Measurements from ENCODE around the gene CTIF. TPM values are rescaled to one million over a fixed set of nuclear protein-coding genes. Genes with fewer than 3 reads are reported as not detected.

CTIF gene
- total RNA-seq, 1 experiment from 2014 or later, result 19.8 TPM

DNA sequence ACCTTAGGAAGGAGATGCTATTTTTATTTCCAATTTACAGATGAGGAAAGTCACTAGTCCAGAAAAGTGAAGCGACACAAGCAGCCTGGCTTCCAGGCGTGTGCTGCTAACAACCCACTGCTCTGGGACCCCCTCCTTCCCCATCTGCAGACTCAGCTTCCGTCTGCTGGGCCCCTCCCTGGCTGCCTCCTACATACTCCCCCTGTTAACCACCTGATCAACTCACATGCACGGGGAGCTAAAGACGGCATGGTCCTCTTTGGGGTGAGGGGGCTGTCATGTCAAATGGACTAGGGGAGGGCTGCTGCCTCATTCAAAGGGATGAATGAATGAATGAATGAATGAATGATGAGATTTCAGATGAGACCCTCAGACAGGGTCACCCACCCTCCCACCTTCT is 184.2 kb downstream of the CTIF start:
- DNase-seq (ENCODE audit: low read depth), result no peak

DNA sequence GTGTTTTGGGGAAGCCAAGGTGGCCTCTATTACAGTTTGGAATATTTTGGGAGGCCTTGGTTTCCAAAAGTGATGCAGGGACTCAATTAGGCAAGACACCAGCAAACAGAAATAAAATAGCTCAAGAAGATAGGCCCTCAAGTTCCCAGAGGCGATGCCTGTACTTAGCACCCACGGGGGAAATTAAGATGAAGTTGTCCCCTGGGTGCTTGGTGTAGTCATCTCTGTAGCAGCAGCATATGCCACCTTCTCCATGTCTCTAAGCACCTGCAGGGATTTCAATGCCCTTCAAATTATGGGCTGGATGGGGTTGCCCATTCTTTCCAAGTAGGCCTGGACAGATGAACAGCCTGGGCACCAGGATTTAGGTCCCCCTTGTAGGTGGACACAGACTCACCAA is 185.0 kb downstream of the CTIF start:
- no peak for DNase-seq (ENCODE audit: low read depth)

DNA sequence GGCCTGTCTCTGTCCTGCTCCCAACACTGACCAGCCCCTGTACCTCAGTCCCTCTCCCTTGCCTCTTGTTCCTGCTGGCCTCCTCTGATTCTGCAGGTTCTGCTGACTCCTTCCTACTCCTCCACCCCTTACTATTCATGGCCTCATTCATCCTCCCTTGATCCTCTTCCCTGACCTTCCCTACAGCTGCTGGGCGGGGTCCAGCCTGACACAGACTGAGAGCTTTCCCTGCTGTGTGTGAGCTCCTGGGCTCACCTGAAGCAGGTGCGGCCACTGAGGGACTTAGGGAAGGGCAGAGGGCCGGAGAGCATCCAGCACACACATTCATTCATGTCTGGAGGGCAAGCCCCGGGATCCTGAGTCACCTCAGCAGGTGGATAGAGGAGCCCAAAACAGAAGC is 185.6 kb downstream of the CTIF start:
- DNase-seq (ENCODE audit: low read depth), result no peak

DNA sequence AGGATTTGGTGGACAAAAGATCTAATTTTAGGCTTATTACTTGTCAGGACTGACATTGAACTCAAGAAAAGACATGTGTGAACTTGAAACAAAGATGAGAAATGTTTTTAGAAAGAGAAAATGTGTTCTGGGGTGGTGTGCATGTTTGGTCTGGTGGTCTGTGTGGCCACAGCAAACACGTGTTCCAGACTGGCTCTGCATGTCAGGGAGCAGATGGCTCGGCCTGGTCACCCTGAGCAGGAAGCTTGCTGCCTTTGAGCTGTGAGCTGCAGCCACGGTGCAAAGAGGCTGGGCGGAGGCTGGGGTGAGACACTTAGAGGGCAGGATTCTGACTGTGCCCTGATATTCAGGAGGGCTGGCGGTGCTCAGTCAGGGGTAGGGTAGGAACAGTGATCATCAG is 186.1 kb downstream of the CTIF start:
- no peak for DNase-seq (ENCODE audit: low read depth)

DNA sequence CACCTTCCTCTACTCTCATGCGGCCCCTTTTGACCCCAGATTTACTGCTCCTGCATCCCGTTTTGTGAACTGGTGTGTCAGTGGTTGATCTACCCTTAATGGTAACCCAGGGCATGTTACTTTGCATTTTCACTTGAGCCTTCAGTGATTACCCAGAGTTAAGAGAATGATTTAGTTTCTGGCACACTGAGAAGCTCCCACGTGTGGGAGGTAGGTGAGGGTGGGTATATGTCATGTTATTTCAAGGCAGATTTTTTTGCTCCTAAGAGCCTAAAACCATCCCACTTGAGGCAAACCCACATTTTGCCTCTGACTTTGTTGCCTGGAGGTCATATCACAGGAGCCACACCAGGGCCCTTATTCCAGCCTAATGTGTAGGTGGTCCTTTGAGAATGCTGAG is 186.7 kb downstream of the CTIF start:
- no peak for DNase-seq (ENCODE audit: low read depth)

DNA sequence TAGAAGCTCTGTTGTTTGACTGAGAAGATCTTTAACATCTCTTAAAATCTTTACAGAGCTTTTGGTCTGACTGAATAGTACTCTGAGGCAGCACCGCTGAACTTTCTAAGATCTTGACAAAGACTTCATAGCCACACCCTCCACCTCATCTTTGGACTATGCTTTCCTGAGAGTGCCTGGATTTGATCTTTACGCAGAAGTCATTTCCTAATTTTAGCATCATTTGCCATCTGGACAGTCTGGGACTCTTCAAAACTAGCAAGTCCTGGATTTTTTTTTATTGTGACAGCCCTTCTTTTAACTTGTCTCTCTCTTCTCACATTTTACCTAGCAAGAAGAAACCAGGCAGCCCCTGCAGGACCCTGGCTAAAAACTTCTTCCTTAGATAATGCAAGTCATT is 188.8 kb downstream of the CTIF start:
- DNase-seq (ENCODE audit: low read depth), result peak; percentile 44

DNA sequence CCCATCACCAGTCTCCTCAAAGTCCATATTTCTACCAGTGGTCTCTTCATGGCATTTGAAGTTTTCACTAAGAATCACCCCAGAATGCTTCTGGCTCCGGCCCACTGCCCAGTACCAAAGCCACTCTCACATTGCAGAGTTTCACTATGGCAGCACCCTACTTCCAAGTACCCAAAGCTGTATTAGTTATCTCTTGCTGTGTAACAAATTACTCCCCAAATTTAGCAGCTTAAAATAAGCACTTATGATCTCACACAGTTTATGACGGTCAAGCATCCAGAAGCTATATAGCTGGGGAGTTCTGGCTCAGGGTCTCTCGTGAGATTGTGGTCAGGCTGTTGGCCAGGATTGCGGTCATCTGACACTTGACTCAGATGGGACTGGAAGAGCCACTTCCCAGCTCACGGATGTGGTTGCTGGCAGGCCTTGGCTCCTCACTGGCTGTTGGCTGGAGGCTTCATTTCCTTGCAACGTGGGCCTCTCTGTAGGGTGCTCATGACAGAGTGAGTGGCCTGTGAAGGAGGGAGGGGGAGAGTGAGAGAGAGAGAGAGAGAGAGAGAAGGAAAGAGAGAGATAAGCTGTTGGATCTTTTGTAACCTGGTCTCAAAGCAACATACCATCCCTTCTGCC is 189.5 kb downstream of the CTIF start:
- peak; percentile 99 for DNase-seq (ENCODE audit: low read depth)

DNA sequence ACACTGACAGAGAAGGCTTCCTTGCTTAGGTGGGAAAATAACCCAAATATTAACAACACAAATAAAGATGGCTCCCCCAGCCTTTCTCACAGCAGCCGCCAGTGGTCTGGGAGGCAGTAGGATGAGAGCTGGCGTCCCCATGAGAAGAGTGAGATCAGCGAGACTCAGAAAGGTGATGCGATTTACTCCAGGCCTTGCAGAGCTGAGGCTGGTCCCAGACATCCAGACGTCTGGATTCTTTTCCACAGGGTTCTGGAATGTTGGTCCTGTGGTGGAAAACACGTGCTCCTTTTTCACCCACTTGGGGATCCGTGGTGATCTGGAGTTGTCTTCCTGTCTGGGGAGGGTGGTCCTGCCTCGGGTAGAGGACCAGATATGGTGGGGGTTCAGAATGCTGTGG is 190.6 kb downstream of the CTIF start:
- no peak for DNase-seq (ENCODE audit: low read depth)

DNA sequence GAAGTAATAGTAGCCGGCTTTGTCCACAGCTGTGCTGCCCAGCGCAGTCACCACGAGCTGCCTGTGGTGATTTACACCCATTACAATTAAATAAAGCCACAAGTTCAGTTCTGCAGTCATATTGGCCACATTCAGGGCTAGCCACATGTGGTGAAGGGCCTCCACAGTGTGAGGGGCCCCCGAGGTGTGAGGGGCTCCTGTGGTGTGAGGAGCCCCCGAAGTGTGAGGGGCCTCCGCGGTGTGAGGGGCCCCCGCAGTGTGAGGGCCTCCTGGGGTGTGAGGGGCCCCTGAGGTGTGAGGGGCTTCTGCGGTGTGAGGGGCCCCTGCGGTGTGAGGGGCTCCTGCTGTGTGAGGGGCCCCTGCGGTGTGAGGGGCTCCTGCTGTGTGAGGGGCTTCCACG is 191.2 kb downstream of the CTIF start:
- DNase-seq (ENCODE audit: low read depth), result no peak

DNA sequence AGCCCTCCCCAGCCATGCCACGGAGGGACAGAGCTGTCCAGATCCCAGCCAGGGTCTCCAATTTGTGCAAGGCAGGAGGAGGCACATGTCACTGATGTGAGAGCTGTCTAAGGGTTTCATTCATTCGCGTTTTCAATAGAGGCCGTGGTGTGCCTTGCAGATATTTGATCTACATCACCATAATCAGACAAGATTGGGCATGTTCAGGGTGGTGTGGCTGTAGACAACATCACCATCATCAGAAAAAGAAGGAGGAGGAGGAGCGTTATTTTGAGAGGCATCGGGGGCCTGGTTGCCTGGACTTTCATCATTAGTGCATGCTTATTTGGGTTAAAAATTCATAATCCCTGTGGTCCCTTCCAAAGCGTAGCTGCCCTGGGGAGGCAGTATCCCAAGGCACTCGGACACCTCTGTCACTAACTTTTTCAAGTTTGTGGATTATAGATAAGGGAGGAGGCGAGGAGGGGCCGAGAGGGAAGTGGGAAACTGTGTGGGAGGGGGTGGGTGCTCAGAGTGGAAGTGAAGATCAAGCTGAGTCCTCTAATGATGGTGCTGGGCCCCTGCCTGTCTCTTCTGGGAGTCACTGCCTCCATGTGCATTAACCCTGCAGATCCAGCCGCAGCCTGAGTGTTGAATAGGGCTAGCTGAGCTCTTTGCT is 194.1 kb downstream of the CTIF start:
- no peak for DNase-seq (ENCODE audit: low read depth)

DNA sequence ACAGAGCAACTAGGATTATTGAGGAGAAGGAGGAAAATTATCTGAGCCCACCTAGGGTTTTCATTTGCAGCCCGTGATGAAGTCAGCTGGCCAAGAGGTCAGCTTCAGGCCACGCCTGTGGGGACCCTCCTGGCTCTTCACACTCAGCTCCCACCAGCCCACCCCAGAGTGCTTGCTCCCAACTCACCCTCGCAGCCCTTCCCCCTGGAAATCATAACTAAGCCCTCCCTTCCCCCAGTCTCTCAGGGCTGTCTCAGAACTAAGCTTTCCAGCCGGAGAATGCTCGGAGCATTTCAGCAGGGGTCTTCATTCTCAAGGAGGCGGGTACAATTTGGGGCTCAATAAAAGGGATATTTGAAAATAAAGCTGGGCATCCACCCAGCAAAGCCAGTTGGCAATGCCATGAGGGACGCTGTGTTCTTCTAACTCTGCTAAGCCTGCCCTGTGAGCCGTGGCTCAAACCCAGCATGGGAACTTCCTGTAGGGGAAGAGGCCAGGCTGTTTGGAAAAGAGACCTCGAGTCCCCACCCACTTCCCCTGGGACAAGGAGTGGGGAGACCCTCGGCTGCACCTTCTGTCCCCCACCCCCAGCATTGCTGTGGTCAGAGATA is 194.9 kb downstream of the CTIF start:
- no peak for DNase-seq (ENCODE audit: low read depth)

DNA sequence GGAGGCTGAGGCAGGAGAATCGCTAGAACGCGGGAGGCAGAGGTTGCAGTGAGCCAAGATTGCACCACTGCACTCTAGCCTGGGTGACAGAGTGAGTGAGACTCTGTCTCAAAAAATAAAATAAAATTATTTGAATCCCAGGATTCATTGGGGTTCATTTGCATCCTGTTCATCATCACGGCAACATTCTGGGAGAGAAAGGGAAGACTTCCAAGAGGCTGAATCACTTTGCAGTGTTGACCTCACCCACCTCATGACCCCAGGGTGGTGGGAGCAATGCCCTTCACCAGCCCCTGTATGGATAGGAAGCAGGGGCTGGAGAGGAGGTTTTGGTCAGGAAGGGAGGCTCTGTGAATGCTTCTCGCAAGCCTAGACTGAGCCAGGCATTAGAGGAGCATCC is 195.6 kb downstream of the CTIF start:
- no peak for DNase-seq (ENCODE audit: low read depth)

DNA sequence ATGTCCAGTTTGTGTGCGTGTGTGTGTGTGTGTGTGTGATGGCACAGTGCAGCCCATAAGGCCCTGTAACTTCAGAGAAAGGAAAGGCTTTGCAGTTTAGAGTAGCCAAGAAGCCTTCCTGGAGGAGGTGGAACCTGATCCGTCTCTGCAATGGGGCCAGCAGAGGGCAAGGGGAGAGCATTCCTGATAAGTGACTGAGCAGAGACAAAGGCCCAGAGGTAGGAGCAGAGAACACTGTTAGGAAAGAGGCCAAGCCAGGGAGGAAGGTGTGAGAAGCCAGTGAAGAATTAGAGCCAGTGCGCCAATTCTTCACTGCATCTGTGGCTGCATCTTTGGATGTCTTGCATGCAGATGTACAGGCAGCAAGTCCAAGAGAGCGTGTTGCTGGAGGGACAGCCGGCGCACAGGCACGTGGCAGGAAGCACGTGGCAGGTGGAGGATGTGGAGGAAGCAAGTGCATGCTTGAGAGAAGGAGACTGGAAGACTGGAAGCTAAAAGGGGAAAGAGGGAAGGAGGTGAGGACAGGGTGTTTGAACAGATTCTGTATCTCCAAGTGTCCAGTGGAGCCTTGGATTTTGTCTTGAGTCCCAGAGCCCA is 196.3 kb downstream of the CTIF start:
- peak; percentile 76 for DNase-seq (ENCODE audit: low read depth)

DNA sequence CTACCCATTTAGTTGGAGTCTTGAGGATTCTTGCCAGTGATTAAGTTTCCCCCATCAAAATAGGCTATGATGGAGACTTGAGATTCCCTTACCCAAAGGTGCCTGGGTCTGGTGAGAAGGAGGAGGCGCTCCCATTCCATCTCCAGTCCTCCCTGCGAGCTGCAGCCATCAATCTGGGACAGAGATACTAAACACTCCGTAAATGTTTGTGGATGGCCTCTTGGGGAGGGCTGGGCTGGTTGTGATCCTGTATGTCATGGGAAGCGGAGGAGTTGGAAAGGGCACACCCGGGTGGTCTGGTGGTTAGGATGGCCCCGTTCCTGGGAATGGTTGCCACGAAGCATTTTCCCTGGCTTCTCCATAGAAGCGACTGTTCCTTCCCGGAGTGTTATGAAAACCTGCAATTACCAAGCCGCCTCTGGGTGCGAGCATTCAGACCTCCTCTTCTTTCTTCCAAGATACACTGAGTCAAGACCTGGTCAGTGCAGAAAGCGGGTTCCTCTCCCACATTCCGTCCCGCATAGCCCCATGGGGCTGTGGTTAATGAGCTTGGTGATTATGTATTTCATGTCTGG is 196.9 kb downstream of the CTIF start:
- no peak for DNase-seq (ENCODE audit: low read depth)

DNA sequence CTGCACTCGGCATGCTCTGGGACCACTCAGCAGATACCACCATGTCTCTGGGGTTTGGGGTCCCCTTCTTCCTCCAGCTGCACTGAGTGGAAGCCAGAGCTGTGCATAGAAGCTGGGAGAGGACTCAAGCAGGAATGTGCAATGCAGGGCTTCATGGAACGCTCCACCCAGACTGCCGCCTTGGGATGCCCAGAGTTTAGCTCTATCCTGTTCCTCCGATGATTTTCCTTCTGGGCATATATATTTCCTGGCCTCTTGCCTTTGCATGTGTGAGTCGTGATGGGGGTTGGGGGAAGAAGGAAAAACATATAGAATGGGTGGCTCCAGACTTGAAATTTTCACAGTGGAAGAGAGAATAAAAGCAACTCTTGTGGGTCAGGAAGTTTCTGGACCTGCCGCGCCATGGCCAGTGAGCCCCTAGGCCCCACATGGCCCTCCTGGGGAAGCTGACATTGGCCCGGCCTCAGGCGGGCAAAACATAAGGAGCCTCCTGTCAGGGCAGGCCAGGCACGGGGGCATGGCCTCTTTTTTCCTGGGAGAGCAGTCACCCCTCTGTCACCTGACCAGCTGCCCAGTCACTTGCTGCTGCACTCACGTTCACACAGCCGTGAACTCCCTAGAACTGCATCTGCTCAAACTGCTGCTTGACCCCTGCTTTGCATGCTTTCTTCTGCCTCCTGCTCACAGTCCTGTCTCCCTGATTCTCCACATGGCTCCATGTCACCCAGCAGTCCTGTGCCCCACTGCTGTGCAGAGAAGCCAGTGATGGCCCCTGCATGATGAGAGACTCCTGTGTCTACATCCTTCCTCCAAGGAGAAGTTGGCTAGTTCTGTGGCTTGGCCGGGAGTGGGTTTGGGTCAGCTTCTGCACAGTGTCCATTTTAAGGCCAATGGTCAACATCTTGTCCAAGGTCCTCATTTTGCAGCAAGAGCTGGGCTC is 197.8 kb downstream of the CTIF start:
- no peak for DNase-seq (ENCODE audit: low read depth)

DNA sequence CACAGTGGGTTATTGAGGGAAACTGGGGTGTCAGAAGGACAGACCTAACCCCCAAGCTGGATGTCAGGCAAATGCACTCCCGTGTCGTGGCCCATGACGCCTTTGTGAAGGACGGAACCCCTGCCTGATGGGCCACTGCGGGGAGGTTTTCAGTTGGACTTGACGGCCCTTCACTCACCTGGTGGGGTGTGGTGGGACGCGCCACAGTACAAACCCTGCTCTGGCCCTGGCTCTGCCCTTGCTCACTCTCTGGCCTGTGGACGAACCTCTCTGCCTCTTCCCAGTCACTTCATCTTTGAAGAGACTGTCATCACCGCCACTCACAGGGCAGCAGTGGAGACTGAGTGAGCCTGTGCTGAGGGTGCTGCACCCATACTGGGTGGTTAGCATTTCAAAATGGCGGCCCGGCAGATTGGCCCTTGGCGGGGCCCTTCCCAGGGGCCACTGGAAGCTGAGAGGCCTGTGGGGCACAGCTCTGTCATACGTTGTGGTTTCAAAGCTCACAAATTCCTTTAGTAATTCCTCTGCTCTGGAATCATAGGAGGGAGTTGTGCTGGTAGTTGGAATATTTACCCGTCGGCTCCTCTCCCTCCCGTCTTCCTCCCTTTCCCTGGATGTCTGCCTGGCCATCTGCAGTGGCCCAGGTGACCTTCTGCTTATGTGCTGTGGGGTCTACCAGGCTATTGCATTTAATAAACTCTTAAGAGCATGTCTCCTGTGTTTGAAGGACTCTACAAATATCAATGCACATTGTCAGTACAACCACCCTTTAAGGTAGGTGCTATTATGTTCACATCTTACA is 200.6 kb downstream of the CTIF start:
- DNase-seq (ENCODE audit: low read depth), result no peak

DNA sequence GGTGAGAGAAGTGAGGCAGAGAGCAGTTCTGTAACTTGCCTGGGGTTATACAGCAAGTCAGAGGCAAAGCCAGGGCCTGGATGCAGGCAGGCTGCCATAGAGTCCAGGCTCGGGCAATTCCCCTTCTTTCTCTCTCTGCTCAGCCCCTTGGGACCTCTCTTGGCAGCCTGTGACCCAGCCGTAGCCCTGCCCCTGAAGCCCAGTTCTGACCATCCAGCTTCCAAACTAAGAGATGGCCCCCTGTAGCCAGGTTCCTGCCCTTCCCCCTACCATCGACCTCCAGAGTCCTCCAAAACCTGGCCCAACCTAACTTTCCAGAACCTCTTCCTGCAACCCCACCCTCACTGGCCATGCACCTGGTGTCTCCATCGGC is 201.2 kb downstream of the CTIF start:
- DNase-seq (ENCODE audit: low read depth), result no peak

DNA sequence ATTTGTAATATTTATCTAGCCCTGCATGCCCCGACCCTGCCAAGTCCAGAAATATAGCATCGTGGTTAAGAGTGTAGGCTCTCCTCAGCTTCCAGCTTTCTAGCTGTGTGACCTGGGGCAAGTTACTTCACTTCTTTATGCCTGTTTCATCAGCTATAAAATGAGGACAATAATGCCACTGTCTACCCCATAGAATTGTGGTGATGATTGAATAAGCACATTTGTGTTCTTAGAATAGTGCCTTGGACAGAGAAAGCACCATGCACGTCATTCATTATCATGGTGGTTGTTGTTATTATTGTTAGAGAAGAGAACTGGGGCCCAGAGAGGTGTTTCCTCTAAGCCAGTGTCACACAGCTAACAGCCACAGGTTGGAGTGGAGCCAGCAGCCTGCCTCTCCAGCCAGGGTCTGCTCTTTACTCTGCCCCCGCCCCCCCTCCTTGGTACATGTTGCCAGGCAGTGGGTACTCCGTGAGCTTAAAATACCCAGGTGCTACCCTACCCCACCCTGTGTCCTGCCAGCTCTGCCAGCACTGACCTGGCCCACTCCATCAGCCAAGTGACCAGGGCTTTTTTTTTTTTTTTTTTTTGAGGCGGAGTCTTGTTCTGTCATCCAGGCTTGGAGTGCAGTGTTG is 202.1 kb downstream of the CTIF start:
- no peak for DNase-seq (ENCODE audit: low read depth)

DNA sequence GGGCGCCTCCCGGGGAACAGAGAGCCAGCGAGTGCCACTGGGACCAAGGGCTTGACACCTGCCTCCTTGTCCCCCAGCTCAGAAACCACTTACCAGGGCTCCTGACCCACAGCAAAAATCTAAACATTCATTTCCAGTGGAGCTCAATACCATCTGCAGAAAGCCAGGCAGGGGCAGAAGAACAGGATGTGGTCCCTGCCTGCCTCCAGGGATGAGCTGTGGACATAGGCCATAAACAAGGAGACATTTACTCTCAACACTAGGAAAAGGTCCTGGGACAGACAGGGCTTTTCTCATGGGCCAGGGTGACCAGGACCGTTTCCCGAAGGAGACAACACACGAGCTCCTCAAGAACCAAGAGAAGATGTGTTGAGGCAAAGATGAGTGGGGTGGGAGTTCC is 203.0 kb downstream of the CTIF start:
- no peak for DNase-seq (ENCODE audit: low read depth)

DNA sequence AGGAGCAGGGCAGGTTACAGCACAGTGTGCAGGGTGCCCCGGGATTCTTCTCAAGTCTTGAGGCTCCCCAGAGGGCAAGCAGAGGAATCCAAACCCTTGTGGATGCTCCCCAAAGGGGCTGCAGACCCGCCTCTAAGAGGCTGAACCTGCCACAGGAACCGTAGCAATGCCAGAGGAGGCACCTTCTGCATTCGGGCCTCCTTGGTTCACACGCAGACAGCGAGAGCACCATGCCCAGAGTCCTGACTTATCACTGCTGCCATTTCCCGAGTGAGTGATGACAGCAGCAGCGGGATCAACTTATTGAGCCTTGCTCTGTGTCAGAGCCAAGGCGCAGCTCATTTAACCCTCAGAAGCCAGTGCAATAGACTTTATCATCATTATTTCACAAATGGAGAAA is 203.5 kb downstream of the CTIF start:
- DNase-seq (ENCODE audit: low read depth), result no peak
